GM18907 (cell line): Measurements from ENCODE around the gene IPO11.
"Not testable (repeated sequence)": the region's sequence is repeated elsewhere in the genome, so short reads cannot be mapped to it uniquely, and the experiment has no call there.

Experiments used
- ATAC-seq: cut with Tn5 transposase; IDR thresholded peaks from one replicate; pipeline ENCODE4 v1.9.1; 2021; ENCODE audit warnings: mild to moderate bottlenecking, moderate library complexity; ENCODE audit not compliant: unreplicated experiment

Gene IPO11

DNA sequence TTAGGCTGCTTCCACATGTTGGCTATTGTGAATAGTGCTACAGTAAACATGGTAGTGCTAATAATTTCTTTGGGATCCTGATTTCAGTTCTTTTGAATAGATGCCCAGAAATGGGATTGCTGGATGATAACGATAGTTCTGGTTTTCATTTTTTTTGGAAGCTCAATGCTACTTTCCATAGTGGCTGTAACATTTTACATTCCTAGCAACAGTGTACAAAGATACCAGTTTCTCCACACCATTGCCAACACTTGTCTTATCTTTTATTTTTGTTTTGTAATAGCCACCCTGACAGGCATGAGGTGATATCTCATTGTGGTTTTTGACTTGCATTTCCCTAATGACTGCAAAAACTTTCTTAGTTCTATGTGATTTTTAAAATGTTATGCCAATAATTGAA lies 97.2 kb downstream of the IPO11 start:
- ATAC-seq, result no peak

DNA sequence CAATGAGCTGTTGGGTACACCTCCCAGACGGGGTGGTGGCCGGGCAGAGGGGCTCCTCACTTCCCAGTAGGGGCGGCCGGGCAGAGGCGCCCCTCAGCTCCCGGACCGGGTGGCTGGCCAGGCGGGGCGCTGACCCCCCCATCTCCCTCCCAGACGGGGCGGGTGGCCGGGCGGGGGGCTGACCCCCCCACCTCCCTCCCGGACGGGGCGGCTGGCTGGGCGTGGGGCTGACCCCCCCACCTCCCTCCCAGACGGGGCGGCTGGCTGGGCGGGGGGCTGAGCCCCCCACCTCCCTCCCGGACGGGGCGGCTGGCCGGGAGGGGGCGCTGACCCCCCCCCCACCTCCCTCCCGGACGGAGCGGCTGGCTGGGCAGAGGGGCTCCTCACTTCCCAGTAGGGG lies 100.5 kb downstream of the IPO11 start:
- ATAC-seq, result not testable (repeated sequence)

- no peak for ATAC-seq
Observed at GRCh38 chr5:62514510-62515119, 102.1 kb downstream of the IPO11 start.

DNA sequence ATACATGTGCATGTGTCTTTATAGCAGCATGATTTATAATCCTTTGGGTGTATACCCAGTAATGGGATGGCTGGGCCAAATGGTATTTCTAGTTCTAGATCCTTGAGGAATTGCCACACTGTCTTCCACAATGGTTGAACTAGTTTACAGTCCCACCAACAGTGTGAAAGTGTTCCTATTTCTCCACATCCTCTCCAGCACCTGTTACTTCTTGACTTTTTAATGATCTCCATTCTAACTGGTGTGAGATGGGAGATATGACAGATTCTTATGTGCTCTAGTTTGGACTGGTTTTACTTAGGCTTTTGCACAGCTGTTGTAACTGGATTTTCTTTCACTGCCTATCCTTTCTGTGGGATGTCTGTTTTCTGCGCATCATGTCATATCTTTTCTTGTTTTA lies 108.2 kb downstream of the IPO11 start:
- ATAC-seq, result not testable (repeated sequence)

- peak; percentile 56 for ATAC-seq
Observed at GRCh38 chr5:62521319-62521718, 108.8 kb downstream of the IPO11 start.

DNA sequence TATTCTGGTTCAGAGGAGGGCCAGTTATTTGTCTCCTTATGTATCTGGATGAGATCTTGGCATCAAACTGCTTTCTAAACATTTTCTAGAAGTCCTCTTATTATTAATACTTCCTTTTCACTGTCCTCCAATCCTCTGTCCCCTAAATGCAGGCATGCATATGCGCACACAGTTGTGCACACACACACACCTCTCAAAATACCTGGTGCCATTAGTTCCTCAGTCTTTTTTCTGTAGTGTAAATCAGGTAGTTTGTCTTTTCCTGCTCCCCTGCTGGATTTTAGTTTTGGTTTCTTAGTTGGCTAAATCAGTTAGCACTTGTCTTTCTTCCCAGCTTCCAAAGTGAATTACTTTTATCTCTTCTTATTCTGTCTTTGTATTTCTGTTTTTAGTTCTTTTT lies 110.2 kb downstream of the IPO11 start:
- ATAC-seq, result no peak

- ATAC-seq, result no peak
Observed at GRCh38 chr5:62533597-62533996, 121.0 kb downstream of the IPO11 start.

- no peak for ATAC-seq
Observed at GRCh38 chr5:62534461-62535236, 122.1 kb downstream of the IPO11 start.

DNA sequence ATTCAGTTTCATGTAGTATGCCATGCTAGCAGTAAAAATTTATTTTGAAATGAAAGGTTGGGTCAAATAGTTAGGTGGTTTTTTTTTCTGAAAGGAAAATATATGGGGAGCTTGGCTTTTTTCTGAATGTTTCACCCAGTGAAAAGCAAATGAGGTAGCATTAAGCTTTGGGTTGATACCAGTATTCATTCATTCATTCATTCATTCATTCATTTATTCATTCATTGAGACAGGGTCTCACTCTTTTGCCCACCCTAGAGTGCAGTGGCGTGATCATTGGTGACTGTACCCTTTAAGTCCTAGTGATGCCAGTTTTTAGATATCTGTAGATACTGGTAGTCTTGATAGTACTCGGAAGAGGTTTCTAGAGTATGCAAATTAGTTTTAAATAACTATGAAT lies 123.7 kb downstream of the IPO11 start:
- ATAC-seq, result no peak

DNA sequence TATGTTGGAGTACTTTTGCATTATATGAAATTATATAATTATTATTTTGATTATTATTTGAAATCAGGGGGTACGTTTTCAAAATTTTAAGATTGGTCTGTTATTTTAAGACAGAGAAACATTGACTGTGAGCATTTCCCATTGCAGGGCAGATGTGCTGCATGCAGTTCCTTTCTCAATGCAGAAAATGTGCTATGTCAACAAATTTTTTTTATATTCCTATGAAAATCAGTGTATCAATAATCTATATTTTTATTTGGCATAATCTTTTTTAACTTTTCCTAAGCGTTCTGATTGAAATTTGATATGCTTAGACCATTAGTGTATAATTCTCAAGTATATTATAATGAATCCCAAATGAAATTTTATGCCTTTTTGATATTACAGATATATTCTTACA lies 124.2 kb downstream of the IPO11 start:
- no peak for ATAC-seq

GRCh38 chr5:62538017-62538942 lies 125.7 kb downstream of the IPO11 start:
- no peak for ATAC-seq

DNA sequence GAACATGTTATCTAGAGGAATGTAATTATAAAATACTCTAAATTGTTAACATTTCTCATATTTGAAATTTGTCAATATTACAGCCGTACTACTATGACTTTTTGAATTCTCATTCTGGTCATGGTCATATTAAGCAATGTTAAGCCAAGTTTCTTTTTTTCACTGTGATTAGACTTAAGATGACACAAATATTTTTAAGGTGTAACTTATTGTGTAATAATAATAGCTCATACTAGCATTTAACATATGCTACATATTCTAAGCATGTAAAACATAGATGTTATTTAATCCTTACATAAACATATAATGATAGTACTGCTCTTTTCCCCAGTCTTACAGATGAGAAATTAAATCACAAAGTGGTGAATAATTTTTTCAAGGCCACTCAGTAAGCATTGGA lies 130.2 kb downstream of the IPO11 start:
- ATAC-seq, result no peak

GRCh38 chr5:62547945-62548630 lies 135.5 kb downstream of the IPO11 start:
- no peak for ATAC-seq

DNA sequence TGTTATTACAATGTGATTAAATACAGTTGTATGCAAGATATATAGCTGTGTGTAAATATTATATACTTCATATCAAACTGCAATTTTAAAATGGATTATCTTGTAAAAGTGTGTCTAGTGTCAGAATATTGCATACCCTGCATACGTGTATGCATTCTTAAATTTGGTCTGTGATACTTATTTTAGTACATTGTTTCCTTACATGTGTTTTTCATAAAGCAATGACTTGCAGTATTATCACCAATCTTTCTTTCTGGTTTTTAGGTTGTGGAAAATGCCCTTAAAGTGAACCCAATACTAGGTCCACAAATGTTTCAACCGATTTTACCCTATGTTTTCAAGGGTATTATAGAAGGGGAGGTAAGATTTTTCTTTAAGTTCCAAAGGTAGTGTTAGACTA lies 137.5 kb downstream of the IPO11 start:
- no peak for ATAC-seq

- no peak for ATAC-seq
Observed at GRCh38 chr5:62555930-62556329, 143.4 kb downstream of the IPO11 start.

DNA sequence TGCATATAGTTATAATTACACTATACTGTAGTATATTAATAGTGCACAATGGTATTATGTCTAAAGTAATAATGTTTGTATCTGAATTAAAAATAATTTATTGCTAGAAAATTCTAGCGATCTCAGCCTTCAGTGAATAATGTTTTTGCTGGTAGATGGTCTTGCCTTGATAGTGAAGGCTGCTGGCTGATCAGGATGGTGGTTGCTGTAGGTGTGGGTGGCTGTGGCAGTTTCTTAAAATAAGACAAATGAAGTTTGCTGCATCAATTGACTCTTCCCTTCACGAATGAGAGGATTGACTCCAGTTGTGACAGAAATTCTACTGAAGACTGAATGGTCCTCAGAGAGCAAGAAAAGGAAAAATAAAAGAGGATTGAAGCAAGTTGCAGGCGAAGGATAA lies 146.4 kb downstream of the IPO11 start:
- no peak for ATAC-seq

DNA sequence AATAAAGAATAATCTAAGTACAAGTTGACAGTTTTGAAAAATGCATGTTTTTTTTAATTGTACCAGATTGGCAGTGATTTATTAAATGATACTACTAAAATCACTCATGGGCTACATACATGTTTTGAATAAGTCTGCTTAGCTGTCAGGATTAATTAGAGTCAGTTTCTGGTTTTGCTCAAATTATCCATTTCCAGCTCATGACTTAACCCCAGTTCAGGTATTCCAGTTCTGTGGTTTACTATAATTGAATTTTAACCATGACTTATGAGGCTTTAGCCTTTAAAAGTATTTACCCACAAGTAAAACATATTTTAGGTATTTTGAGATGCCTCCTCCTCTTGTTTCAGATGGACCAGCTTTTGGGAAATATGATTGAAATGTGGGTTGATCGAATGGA lies 148.2 kb downstream of the IPO11 start:
- ATAC-seq, result no peak

- no peak for ATAC-seq
Observed at GRCh38 chr5:62561896-62562295, 149.3 kb downstream of the IPO11 start.

DNA sequence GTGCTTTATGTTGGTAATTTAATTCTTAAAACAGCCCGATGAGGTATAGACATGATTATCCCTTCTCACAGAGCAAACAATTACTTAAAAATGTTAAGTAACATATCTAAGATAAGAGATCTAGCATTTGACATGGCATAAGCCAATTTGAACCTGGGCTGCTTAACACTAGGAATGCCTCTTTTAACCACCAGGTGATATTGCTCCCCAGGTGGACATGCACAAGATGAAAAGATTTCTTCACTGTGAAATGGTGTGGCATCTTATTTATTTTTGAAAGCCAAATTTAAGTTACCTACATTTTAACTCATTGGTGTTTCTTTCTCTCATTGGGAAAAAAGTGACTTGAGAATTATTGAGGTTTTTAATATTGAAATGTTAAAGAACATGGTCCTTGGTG lies 150.3 kb downstream of the IPO11 start:
- no peak for ATAC-seq

DNA sequence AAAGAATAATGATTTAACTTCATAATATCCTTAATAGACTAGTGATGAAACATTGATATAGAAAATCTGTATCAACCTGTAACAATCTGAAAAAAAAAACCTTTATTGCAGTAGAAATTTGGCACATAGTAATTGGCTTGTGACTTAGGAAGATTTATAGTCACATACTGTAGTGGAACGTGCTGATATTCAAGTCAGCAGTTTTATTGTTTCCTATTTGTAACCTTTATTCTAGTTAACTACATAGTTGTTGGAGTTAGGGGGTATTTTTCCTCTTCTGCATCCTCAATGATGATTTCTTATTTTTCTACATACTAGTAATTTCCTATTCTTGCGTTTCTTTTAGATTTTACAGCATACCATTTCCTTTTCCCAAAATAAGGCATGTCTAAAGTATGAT lies 151.5 kb downstream of the IPO11 start:
- ATAC-seq, result no peak

- not testable (repeated sequence) for ATAC-seq
Observed at GRCh38 chr5:62565740-62566139, 153.2 kb downstream of the IPO11 start.
